Caco-2 (cell line): ENCODE measurements around the gene BIK. TPM values are rescaled to one million over a fixed set of nuclear protein-coding genes. Genes with fewer than 3 reads are reported as not detected.

Experiments
- BruUV-seq: library from RNA; stranded (reverse); fragments of 400-500 nt; replicated peaks from 2 replicates; lab custom pipeline; 2021; lab: Mats Ljungman, UMichigan
- CTCF ChIA-PET: fragments of 300-600 bp; sonication (Branson Sonifier 250); formaldehyde crosslinking; loops from one replicate; lab custom pipeline; 2022; ENCODE audit warnings: antibody characterized with exemption; lab: Charles Lee
- POLR2A ChIA-PET: fragments of 300-600 bp; sonication (Branson Sonifier 250); formaldehyde crosslinking; loops from one replicate; lab custom pipeline; 2022; ENCODE audit warnings: antibody characterized with exemption; lab: Charles Lee
- DNase-seq, 2 experiments: peaks; one replicate each; pipeline versions ENCODE4 v3.0.0 to v3.0.0-alpha.2; 2020 to 2022
- H3K27me3 ChIP-seq: replicated peaks from 2 replicates; pipeline ENCODE4 v1.6.0; 2011; ENCODE audit warnings: low read length; ENCODE audit not compliant: control insufficient read depth, insufficient read depth
- H3K36me3 ChIP-seq: 2 replicates; pipeline ENCODE4 v1.5.1; 2011; ENCODE audit warnings: low read length; ENCODE audit not compliant: control insufficient read depth, insufficient read depth
- H3K4me1 ChIP-seq: fragments of 250-450 bp; sonication (Bioruptor Pico); 2 replicates; pipeline ENCODE4 v1.5.1; 2020; ENCODE audit warnings: mild to moderate bottlenecking
- H3K4me3 ChIP-seq: 2 replicates; pipeline ENCODE4 v1.5.1; 2011; ENCODE audit warnings: low read depth, mild to moderate bottlenecking, control low read depth, low read length
- H3K9me3 ChIP-seq: fragments of 250-450 bp; sonication (Bioruptor Pico); 2 replicates; pipeline ENCODE4 v1.5.1; 2020; ENCODE audit warnings: mild to moderate bottlenecking, moderate library complexity
- H3K27ac Mint-ChIP-seq: one replicate; pipeline ENCODE4 v1.8.0; 2022; ENCODE audit warnings: mixed read lengths; ENCODE audit not compliant: unreplicated experiment
- H3K27me3 Mint-ChIP-seq: one replicate; pipeline ENCODE4 v1.8.0; 2022; ENCODE audit warnings: mixed read lengths; ENCODE audit not compliant: insufficient read depth, unreplicated experiment
- H3K36me3 Mint-ChIP-seq: one replicate; pipeline ENCODE4 v1.8.0; 2022; ENCODE audit warnings: mild to moderate bottlenecking, mixed read lengths; ENCODE audit not compliant: insufficient read depth, unreplicated experiment
- H3K4me1 Mint-ChIP-seq: one replicate; pipeline ENCODE4 v1.8.0; 2022; ENCODE audit warnings: low read depth, mixed read lengths; ENCODE audit not compliant: unreplicated experiment
- H3K4me3 Mint-ChIP-seq: one replicate; pipeline ENCODE4 v1.8.0; 2022; ENCODE audit warnings: mild to moderate bottlenecking, moderate library complexity, mixed read lengths; ENCODE audit not compliant: unreplicated experiment
- H3K9me3 Mint-ChIP-seq: one replicate; pipeline ENCODE4 v1.8.0; 2022; ENCODE audit warnings: mixed read lengths; ENCODE audit not compliant: unreplicated experiment
- intact Hi-C: fragments of 100-400 bp; cut with micrococcal nuclease; formaldehyde crosslinking; loops from one replicate; pipeline ENCODE4 v1.10.0; 2022; ENCODE audit not compliant: unreplicated experiment
- total RNA-seq: library from RNA; stranded (reverse); gene quantifications from 2 replicates; pipeline ENCODE4 v1.2.3, GENCODE V29; 2022
- TF ChIP-seq, protein P1 (sequence below), 2 experiments: fragments of 200-600 bp in 1 of 2; IDR thresholded peaks; 1 replicate in 1 of 2; 2 replicates in 1 of 2; pipeline versions ENCODE4 v1.5.1 to v1.8.0; 2011 to 2022; ENCODE audit warnings: antibody characterized with exemption in 1 of 2, control low read depth in 1 of 2, inconsistent platforms in 1 of 2, low read depth in 1 of 2, low read length in 1 of 2, mild to moderate bottlenecking in 1 of 2, moderate library complexity in 1 of 2; ENCODE audit not compliant: insufficient read depth in 1 of 2, severe bottlenecking in 1 of 2, unreplicated experiment in 1 of 2

BIK gene
- total RNA-seq, 1 experiment from 2014 or later, result 13.3 TPM

DNA sequence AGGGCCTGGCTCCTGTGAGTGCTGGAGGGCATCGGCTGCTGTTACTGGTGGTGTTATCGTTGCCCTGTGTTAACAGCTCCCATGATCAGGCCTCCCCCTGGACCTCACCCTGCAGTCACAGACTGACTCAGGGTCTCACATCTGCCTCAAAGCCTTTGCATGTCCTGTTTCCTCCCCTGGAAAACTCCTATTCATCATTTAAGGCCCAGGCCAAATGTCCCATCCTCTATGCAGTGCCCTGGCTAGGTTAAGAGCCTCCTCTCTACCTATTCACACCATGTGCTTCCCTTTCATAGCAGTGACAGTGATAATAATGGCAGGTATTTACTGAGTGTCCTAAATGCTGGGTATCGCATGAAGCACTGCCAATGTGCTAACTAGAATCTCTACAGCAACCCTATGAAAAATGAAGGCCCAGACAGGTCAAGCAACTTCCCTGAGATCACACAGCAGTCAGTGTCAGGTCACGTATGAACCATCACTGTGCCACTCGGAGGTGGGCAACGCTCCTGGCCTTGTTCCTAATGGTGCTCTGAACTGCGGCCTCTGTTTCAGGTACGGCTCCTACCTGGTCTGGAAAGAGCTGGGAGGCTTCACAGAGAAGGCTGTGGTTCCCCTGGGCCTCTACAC is 50.1 kb downstream of the BIK start:
- CTCF ChIA-PET, result no interaction called here
- POLR2A ChIA-PET, result no interaction called here
- H3K9me3 ChIP-seq, result no peaks in the 10 kb centered on the region
- TF ChIP-seq, protein P1, sequence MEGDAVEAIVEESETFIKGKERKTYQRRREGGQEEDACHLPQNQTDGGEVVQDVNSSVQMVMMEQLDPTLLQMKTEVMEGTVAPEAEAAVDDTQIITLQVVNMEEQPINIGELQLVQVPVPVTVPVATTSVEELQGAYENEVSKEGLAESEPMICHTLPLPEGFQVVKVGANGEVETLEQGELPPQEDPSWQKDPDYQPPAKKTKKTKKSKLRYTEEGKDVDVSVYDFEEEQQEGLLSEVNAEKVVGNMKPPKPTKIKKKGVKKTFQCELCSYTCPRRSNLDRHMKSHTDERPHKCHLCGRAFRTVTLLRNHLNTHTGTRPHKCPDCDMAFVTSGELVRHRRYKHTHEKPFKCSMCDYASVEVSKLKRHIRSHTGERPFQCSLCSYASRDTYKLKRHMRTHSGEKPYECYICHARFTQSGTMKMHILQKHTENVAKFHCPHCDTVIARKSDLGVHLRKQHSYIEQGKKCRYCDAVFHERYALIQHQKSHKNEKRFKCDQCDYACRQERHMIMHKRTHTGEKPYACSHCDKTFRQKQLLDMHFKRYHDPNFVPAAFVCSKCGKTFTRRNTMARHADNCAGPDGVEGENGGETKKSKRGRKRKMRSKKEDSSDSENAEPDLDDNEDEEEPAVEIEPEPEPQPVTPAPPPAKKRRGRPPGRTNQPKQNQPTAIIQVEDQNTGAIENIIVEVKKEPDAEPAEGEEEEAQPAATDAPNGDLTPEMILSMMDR (IDR thresholded peaks at IDR 0.05; ENCODE audit: insufficient read depth in 1 of 2, low read depth in 1 of 2, low read length in 1 of 2, severe bottlenecking in 1 of 2, unreplicated experiment in 1 of 2), result no peak
- Mint-ChIP-seq H3K27me3 (no peaks in the 10 kb centered on the region), H3K4me3 (no peak overlapping the region), H3K4me1 (no peaks in the 10 kb centered on the region), H3K9me3 (no peaks in the 10 kb centered on the region), H3K27ac (no peak overlapping the region), H3K36me3 (no peaks in the 10 kb centered on the region)
- no peaks in the 10 kb centered on the region for H3K27me3 ChIP-seq
- intact Hi-C loops, result no loop called here
- H3K4me3 ChIP-seq, result no peak overlapping the region
- no peaks in the 10 kb centered on the region for H3K36me3 ChIP-seq
- no TSS peak for BruUV-seq
- DNase-seq, result no peak
- H3K4me1 ChIP-seq, result no peaks in the 10 kb centered on the region

DNA sequence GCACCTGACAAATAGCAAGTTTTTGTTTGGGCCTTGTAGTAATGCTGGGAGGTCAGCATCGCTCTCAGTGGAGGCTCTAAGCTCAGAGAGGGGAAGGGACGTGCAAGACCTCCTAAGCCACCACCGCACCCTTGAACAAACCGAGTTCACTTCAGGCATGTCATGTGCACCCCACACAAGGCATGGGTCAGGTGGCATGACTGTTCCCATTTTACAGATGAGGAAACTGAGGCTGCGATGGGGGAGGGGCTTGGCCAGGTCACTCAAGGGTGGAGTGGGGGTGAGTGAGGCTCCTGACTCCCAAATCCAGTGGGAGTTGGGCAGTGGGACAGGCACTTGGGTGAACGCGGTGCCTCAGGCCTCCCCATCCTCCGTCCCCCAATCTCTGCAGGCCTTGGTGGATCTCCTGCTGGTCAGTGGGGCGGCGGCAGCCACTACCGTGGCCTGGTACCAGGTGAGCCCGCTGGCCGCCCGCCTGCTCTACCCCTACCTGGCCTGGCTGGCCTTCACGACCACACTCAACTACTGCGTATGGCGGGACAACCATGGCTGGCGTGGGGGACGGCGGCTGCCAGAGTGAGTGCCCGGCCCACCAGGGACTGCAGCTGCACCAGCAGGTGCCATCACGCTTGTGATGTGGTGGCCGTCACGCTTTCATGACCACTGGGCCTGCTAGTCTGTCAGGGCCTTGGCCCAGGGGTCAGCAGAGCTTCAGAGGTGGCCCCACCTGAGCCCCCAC is 52.0 kb downstream of the BIK start:
- H3K4me3 ChIP-seq, result no peak overlapping the region
- intact Hi-C loops, result no loop called here
- H3K36me3 ChIP-seq, result no peaks in the 10 kb centered on the region
- no peaks in the 10 kb centered on the region for H3K4me1 ChIP-seq
- ChIA-PET POLR2A (no interaction called here), CTCF (interaction anchor here (0.7 kb wide), 1 partner anchor 69 kb away, joined by 3 read pairs; no protein-coding TSS in a partner anchor)
- Mint-ChIP-seq H3K9me3 (no peaks in the 10 kb centered on the region), H3K4me1 (no peaks in the 10 kb centered on the region), H3K36me3 (peaks cover 9% of the 10 kb centered on the region), H3K4me3 (no peak overlapping the region), H3K27ac (no peak overlapping the region), H3K27me3 (no peaks in the 10 kb centered on the region)
- no peak for DNase-seq
- H3K9me3 ChIP-seq, result no peaks in the 10 kb centered on the region
- no peaks in the 10 kb centered on the region for H3K27me3 ChIP-seq
- TF ChIP-seq, protein P1 (IDR thresholded peaks at IDR 0.05; ENCODE audit: insufficient read depth in 1 of 2, low read depth in 1 of 2, low read length in 1 of 2, severe bottlenecking in 1 of 2, unreplicated experiment in 1 of 2), result no peak
- no TSS peak for BruUV-seq

DNA sequence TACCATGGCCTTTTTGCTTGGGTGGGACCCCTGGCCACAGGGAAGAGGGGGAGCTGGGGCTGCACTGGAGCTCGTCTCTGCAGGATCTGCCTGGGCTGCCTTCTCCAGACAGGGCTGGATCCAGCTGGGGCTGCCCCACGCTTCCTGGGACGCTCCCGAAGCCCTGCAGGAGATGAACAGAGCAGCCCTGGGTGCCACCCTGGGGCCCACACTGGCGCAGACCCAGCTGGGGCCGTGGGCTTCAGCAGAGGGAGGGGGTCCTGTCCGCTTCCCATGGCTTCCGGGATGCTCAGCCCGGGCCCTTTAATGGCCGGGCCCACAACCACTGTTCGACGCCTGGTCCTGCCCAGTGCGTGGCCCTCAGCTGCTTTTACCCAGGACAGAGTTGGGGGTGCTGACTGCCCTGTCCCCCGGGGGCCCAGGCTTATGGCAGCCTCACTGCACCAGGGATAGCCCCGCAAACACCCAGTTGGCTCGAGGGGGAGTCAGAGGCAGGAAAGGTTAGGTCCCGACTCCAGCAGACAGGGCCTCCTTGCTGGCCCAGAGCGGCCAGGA is 52.8 kb downstream of the BIK start:
- intact Hi-C loops, result no loop called here
- DNase-seq, result no peak
- ChIA-PET CTCF (interaction anchor here (0.7 kb wide), 1 partner anchor 68 kb away, joined by 3 read pairs; no protein-coding TSS in a partner anchor), POLR2A (no interaction called here)
- TF ChIP-seq, protein P1 (IDR thresholded peaks at IDR 0.05; ENCODE audit: insufficient read depth in 1 of 2, low read depth in 1 of 2, low read length in 1 of 2, severe bottlenecking in 1 of 2, unreplicated experiment in 1 of 2), result no peak
- Mint-ChIP-seq H3K4me1 (no peaks in the 10 kb centered on the region), H3K4me3 (no peak overlapping the region), H3K27me3 (no peaks in the 10 kb centered on the region), H3K36me3 (peaks cover 15% of the 10 kb centered on the region), H3K27ac (no peak overlapping the region), H3K9me3 (no peaks in the 10 kb centered on the region)
- Histone ChIP-seq H3K27me3 (no peaks in the 10 kb centered on the region), H3K4me3 (no peak overlapping the region), H3K36me3 (no peaks in the 10 kb centered on the region), H3K4me1 (no peaks in the 10 kb centered on the region), H3K9me3 (no peaks in the 10 kb centered on the region)
- BruUV-seq, result no TSS peak
